ENCODE data around the gene XKR8.

DNA sequence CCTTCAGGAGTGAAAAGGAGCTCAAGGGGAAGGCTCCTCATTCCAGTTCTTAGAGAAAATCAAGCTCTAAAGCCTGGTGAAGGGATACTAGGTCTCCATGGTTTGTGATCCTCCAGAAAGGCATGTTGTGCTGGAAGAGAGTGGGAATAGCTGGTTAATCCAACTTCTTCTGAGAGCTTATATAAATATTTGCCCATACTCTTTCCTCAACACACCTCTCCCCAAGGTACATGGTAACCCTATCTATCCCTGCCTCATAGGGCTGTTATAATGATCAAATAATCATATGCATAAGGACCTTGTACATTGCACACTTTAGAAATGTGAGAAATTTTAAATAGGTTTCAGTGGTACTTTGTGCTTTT is 14.6 kb downstream of the XKR8 start:
- TF ChIP-seq, protein P1, sequence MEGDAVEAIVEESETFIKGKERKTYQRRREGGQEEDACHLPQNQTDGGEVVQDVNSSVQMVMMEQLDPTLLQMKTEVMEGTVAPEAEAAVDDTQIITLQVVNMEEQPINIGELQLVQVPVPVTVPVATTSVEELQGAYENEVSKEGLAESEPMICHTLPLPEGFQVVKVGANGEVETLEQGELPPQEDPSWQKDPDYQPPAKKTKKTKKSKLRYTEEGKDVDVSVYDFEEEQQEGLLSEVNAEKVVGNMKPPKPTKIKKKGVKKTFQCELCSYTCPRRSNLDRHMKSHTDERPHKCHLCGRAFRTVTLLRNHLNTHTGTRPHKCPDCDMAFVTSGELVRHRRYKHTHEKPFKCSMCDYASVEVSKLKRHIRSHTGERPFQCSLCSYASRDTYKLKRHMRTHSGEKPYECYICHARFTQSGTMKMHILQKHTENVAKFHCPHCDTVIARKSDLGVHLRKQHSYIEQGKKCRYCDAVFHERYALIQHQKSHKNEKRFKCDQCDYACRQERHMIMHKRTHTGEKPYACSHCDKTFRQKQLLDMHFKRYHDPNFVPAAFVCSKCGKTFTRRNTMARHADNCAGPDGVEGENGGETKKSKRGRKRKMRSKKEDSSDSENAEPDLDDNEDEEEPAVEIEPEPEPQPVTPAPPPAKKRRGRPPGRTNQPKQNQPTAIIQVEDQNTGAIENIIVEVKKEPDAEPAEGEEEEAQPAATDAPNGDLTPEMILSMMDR (conservative IDR thresholded peaks at IDR 0.05): no peak
- TF ChIP-seq ZFX (IDR thresholded peaks at IDR 0.05): no peak
